HepG2 (cell line): Measurements from ENCODE around the gene TENM3.

ENCODE experiments used
- MYC ChIP-seq: sonication (generic); formaldehyde crosslinking; IDR thresholded peaks from 2 replicates; pipeline ENCODE4 v1.9.0; 2021; ENCODE audit warnings: missing genetic modification reagents, borderline replicate concordance
- ZNF550 ChIP-seq: sonication (generic); formaldehyde crosslinking; IDR thresholded peaks from 2 replicates; pipeline ENCODE4 v1.4.0; 2020; ENCODE audit warnings: mild to moderate bottlenecking, missing genetic modification reagents, borderline replicate concordance
- TF ChIP-seq, protein P1 (sequence below): IDR thresholded peaks from 2 replicates; pipeline ENCODE4 v1.6.1; 2016; ENCODE audit warnings: low read depth

DNA sequence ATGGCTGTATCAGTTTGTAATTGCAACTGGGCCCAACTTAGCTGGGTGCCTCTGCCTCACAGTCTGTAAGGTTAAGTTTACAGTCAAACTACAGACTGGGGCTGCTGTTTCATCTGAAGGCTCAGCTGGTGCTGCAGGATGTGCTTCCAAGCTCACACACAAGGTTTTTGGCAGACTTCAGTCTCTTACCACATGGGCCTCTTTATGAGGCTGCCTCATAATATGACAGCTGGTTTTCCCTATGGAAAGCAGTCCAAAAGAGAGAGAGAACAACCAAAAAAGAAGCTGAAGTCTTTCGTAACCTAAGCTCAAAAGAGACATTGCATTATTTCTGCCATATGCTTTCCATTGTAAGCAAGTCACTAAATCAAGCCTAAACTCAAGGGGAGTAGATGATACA lies 402.3 kb downstream of the TENM3 start:
- TF ChIP-seq MYC (CRISPR knock-in tag) (no peak), ZNF550 (no peak)
- TF ChIP-seq, protein P1, sequence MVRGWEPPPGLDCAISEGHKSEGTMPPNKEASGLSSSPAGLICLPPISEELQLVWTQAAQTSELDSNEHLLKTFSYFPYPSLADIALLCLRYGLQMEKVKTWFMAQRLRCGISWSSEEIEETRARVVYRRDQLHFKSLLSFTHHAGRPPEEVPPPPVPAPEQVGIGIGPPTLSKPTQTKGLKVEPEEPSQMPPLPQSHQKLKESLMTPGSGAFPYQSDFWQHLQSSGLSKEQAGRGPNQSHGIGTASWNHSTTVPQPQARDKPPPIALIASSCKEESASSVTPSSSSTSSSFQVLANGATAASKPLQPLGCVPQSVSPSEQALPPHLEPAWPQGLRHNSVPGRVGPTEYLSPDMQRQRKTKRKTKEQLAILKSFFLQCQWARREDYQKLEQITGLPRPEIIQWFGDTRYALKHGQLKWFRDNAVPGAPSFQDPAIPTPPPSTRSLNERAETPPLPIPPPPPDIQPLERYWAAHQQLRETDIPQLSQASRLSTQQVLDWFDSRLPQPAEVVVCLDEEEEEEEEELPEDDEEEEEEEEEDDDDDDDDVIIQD = no peak
